GM12878 (cell line): ENCODE measurements around the gene PKN3. TPM values are rescaled to one million over a fixed set of nuclear protein-coding genes. Genes with fewer than 3 reads are reported as not detected.

Experiments used
- ASH2L ChIP-seq: fragments of 300-600, 200-600 bp; sonication (generic); IDR thresholded peaks from 2 replicates; pipeline ENCODE4 v1.6.1; 2017; ENCODE audit warnings: low read depth, mild to moderate bottlenecking, borderline replicate concordance
- DPF2 ChIP-seq: fragments of 450-650 bp; IDR thresholded peaks from 2 replicates; pipeline ENCODE4 v1.6.1; 2017; ENCODE audit warnings: mild to moderate bottlenecking
- EED ChIP-seq: sonication (generic); IDR thresholded peaks from 2 replicates; pipeline ENCODE4 v1.6.1; 2016; ENCODE audit warnings: antibody characterized with exemption, low read depth
- IKZF1 ChIP-seq: fragments of 450-650 bp; conservative IDR thresholded peaks from 2 replicates; pipeline ENCODE4 v1.6.1; 2017; ENCODE audit warnings: antibody characterized with exemption, mild to moderate bottlenecking
- IKZF2 ChIP-seq, 2 experiments: fragments of 450-650 bp; IDR thresholded peaks; 2 replicates each; pipeline ENCODE4 v1.6.1; 2017; ENCODE audit warnings: mild to moderate bottlenecking in 2 of 2, moderate library complexity in 2 of 2
- NFIC ChIP-seq: IDR thresholded peaks from 2 replicates; pipeline ENCODE4 v1.6.1; 2012; ENCODE audit warnings: low read depth, mild to moderate bottlenecking, inconsistent platforms, low read length, moderate library complexity
- NR2C2 ChIP-seq: IDR thresholded peaks from 2 replicates; pipeline ENCODE4 v1.6.1; 2011; ENCODE audit warnings: borderline replicate concordance, low read depth; ENCODE audit not compliant: control insufficient read depth, insufficient read length
- RFX5 ChIP-seq: IDR thresholded peaks from 2 replicates; pipeline ENCODE4 v1.6.1; 2011; ENCODE audit warnings: low read depth, low read length, improper control_type of control experiment
- SMARCA5 ChIP-seq: fragments of 450-650 bp; IDR thresholded peaks from 2 replicates; pipeline ENCODE4 v1.6.1; 2017; ENCODE audit warnings: mild to moderate bottlenecking
- SPI1 ChIP-seq: IDR thresholded peaks from 2 replicates; pipeline ENCODE4 v1.6.1; 2011; ENCODE audit warnings: low read depth, mild to moderate bottlenecking, low read length, moderate library complexity, borderline replicate concordance; ENCODE audit not compliant: insufficient read depth
- TAF1 ChIP-seq: IDR thresholded peaks from 2 replicates; pipeline ENCODE4 v1.6.1; 2011; ENCODE audit warnings: mild to moderate bottlenecking, low read depth, low read length, borderline replicate concordance
- polyA plus RNA-seq, 11 experiments: library from polyadenylated mRNA; depleted of rRNA in 4 of 11; unstranded in 6 of 11; stranded (reverse) in 5 of 11; fragments of >200 nt; fragmentation: Nextera tagmentation in 4 of 11; fragmentation: Illumina TruSeq in 1 of 11; extraction: Ambion mirVana in 4 of 11; extraction: Trizol in 1 of 11; gene quantifications; 1 replicate in 1 of 11; 2 replicates in 10 of 11; pipeline versions ENCODE4 v1.2.1 to v1.2.3, GENCODE V29; 2011 to 2016; ENCODE audit warnings: inconsistent platforms in 2 of 11, missing spikeins in 2 of 11, low read depth in 1 of 11
- total RNA-seq, 4 experiments: library from RNA; depleted of rRNA in 3 of 4; stranded (reverse); fragments of >200 nt in 3 of 4; fragmentation: Illumina TruSeq in 1 of 4; extraction: Trizol in 1 of 4; gene quantifications; 2 replicates each; pipeline versions ENCODE4 v1.2.1 to v1.2.3, GENCODE V29; 2013 to 2021
- TF ChIP-seq, protein P1 (sequence below): IDR thresholded peaks from 2 replicates; pipeline ENCODE4 v1.6.1; 2012; ENCODE audit warnings: improper control_type of control experiment, low read depth, low read length; ENCODE audit not compliant: insufficient replicate concordance
- TF ChIP-seq, protein P2 (sequence below), 3 experiments: IDR thresholded peaks in 2 of 3; conservative IDR thresholded peaks in 1 of 3; 2 replicates each; pipeline ENCODE4 v1.5.1; 2011; ENCODE audit warnings: low read depth in 3 of 3, low read length in 3 of 3, mild to moderate bottlenecking in 3 of 3, control low read depth in 2 of 3, moderate library complexity in 2 of 3, inconsistent platforms in 1 of 3, mixed read lengths in 1 of 3; ENCODE audit not compliant: control insufficient read depth in 2 of 3, insufficient read depth in 1 of 3; ENCODE audit errors: extremely low read depth in 1 of 3
- TF ChIP-seq, protein P3 (sequence below): fragments of 450-650 bp; IDR thresholded peaks from 2 replicates; pipeline ENCODE4 v1.6.1; 2017; ENCODE audit warnings: mild to moderate bottlenecking, moderate library complexity
- TF ChIP-seq, protein P4 (sequence below): fragments of 450-650 bp; formaldehyde crosslinking; IDR thresholded peaks from 2 replicates; pipeline ENCODE4 v1.4.0; 2022; ENCODE audit warnings: mild to moderate bottlenecking, moderate library complexity

Gene PKN3
- total and polyA plus RNA-seq, 10 of the 15 experiments (the other 5 are each of a cell fraction or from before 2014, with no cell fraction given), result 0.35 to 11.0 (median 3.3) TPM

DNA sequence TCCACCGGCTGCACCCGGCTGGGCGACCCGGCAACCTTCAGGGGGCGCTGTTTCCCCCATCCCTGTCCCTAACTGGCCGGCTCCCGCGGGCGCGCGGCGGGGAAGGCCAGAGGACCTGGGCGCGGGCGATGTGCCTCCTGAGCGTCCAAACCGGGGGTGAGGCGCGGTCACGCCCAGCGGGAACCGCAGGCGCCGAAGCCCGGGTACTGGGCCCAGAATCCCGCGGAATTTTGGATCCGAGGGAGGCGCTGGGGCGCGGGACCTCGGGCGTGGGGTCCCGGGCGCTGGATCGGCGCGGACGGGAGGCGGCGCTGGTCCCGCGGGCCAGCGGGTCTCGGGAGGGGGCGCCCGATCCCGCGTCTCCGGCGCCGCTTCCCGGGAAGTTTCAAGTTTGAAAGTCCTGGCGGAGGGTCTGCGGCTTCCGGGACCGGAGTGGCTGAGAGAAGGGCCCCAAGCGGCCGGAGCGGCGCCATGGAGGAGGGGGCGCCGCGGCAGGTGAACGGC, at the start of gene PKN3 (continued):
- TF ChIP-seq, protein P1, sequence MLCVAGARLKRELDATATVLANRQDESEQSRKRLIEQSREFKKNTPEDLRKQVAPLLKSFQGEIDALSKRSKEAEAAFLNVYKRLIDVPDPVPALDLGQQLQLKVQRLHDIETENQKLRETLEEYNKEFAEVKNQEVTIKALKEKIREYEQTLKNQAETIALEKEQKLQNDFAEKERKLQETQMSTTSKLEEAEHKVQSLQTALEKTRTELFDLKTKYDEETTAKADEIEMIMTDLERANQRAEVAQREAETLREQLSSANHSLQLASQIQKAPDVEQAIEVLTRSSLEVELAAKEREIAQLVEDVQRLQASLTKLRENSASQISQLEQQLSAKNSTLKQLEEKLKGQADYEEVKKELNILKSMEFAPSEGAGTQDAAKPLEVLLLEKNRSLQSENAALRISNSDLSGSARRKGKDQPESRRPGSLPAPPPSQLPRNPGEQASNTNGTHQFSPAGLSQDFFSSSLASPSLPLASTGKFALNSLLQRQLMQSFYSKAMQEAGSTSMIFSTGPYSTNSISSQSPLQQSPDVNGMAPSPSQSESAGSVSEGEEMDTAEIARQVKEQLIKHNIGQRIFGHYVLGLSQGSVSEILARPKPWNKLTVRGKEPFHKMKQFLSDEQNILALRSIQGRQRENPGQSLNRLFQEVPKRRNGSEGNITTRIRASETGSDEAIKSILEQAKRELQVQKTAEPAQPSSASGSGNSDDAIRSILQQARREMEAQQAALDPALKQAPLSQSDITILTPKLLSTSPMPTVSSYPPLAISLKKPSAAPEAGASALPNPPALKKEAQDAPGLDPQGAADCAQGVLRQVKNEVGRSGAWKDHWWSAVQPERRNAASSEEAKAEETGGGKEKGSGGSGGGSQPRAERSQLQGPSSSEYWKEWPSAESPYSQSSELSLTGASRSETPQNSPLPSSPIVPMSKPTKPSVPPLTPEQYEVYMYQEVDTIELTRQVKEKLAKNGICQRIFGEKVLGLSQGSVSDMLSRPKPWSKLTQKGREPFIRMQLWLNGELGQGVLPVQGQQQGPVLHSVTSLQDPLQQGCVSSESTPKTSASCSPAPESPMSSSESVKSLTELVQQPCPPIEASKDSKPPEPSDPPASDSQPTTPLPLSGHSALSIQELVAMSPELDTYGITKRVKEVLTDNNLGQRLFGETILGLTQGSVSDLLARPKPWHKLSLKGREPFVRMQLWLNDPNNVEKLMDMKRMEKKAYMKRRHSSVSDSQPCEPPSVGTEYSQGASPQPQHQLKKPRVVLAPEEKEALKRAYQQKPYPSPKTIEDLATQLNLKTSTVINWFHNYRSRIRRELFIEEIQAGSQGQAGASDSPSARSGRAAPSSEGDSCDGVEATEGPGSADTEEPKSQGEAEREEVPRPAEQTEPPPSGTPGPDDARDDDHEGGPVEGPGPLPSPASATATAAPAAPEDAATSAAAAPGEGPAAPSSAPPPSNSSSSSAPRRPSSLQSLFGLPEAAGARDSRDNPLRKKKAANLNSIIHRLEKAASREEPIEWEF, result no peak
- TF ChIP-seq SMARCA5 (peak; percentile 98), DPF2 (peak; percentile 84), NFIC (no peak), NR2C2 (no peak), IKZF2 (IDR thresholded peaks at IDR 0.05) (peak; percentile 77 to 78), TAF1 (no peak), SPI1 (no peak), EED (peak; percentile 60), IKZF1 (peak; percentile 97), ASH2L (no peak), RFX5 (no peak)
- TF ChIP-seq, protein P2, sequence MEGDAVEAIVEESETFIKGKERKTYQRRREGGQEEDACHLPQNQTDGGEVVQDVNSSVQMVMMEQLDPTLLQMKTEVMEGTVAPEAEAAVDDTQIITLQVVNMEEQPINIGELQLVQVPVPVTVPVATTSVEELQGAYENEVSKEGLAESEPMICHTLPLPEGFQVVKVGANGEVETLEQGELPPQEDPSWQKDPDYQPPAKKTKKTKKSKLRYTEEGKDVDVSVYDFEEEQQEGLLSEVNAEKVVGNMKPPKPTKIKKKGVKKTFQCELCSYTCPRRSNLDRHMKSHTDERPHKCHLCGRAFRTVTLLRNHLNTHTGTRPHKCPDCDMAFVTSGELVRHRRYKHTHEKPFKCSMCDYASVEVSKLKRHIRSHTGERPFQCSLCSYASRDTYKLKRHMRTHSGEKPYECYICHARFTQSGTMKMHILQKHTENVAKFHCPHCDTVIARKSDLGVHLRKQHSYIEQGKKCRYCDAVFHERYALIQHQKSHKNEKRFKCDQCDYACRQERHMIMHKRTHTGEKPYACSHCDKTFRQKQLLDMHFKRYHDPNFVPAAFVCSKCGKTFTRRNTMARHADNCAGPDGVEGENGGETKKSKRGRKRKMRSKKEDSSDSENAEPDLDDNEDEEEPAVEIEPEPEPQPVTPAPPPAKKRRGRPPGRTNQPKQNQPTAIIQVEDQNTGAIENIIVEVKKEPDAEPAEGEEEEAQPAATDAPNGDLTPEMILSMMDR (IDR thresholded peaks at IDR 0.05 in 2 of 3, conservative IDR thresholded peaks at IDR 0.05 in 1 of 3; ENCODE audit: control insufficient read depth in 2 of 3, extremely low read depth in 1 of 3, insufficient read depth in 1 of 3, low read depth in 3 of 3, low read length in 3 of 3), result peak; percentile 77 to 85 (median 78)
- TF ChIP-seq, protein P3, sequence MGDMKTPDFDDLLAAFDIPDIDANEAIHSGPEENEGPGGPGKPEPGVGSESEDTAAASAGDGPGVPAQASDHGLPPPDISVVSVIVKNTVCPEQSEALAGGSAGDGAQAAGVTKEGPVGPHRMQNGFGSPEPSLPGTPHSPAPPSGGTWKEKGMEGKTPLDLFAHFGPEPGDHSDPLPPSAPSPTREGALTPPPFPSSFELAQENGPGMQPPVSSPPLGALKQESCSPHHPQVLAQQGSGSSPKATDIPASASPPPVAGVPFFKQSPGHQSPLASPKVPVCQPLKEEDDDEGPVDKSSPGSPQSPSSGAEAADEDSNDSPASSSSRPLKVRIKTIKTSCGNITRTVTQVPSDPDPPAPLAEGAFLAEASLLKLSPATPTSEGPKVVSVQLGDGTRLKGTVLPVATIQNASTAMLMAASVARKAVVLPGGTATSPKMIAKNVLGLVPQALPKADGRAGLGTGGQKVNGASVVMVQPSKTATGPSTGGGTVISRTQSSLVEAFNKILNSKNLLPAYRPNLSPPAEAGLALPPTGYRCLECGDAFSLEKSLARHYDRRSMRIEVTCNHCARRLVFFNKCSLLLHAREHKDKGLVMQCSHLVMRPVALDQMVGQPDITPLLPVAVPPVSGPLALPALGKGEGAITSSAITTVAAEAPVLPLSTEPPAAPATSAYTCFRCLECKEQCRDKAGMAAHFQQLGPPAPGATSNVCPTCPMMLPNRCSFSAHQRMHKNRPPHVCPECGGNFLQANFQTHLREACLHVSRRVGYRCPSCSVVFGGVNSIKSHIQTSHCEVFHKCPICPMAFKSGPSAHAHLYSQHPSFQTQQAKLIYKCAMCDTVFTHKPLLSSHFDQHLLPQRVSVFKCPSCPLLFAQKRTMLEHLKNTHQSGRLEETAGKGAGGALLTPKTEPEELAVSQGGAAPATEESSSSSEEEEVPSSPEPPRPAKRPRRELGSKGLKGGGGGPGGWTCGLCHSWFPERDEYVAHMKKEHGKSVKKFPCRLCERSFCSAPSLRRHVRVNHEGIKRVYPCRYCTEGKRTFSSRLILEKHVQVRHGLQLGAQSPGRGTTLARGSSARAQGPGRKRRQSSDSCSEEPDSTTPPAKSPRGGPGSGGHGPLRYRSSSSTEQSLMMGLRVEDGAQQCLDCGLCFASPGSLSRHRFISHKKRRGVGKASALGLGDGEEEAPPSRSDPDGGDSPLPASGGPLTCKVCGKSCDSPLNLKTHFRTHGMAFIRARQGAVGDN, result peak; percentile 78
- TF ChIP-seq, protein P4, sequence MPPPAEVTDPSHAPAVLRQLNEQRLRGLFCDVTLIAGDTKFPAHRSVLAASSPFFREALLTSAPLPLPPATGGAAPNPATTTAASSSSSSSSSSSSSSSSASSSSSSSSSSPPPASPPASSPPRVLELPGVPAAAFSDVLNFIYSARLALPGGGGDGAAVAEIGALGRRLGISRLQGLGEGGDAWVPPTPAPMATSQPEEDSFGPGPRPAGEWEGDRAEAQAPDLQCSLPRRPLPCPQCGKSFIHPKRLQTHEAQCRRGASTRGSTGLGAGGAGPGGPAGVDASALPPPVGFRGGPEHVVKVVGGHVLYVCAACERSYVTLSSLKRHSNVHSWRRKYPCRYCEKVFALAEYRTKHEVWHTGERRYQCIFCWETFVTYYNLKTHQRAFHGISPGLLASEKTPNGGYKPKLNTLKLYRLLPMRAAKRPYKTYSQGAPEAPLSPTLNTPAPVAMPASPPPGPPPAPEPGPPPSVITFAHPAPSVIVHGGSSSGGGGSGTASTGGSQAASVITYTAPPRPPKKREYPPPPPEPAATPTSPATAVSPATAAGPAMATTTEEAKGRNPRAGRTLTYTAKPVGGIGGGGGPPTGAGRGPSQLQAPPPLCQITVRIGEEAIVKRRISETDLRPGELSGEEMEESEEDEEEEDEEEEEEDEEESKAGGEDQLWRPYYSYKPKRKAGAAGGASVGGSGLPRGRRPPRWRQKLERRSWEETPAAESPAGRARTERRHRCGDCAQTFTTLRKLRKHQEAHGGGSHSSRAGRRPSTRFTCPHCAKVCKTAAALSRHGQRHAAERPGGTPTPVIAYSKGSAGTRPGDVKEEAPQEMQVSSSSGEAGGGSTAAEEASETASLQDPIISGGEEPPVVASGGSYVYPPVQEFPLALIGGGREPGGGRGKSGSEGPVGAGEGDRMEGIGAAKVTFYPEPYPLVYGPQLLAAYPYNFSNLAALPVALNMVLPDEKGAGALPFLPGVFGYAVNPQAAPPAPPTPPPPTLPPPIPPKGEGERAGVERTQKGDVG (CRISPR knock-in tag), result no peak
